ENCODE data around the gene WASHC2C. TPM values are rescaled to one million over a fixed set of nuclear protein-coding genes. Genes with fewer than 3 reads are reported as not detected.
"Not testable (repeated sequence)": the region's sequence is repeated elsewhere in the genome, so short reads cannot be mapped to it uniquely, and the experiment has no call there.

The WASHC2C gene
- total RNA-seq, 6 donors from 2014 or later = 28.0 to 73.3 (median 44.2) TPM

DNA sequence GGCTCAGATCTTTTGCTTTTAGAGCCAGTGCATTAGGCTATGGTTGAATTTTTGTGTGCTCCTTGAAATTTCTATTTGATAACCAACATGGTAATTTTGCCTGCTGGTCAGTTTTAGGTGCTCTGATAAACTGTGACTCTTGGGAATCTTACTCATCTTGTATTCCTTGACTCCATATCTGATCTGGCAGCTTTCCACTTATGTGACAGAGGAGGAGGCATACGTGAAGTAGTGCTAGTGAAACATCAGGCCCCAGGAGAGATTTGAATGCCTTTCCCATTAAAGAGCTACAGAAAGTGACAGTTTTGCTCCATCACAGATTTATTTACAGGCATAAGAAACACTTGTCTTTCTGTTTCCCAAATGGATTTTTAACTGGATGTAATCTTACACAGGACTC lies 59.2 kb downstream of the WASHC2C start:
- not testable (repeated sequence) for ATAC-seq (ENCODE audit: low FRiP score in 2 of 2); H3K9me3 ChIP-seq; H3K4me3 ChIP-seq; H3K27ac ChIP-seq; H3K4me1 ChIP-seq; H3K27me3 ChIP-seq; DNase-seq
- H3K36me3 ChIP-seq = peaks cover 2 to 52% (median 21%) of the 10 kb centered on the region in 4 donors
- 54 to 75% methylated on average over 1 of the region's 1 CpG for WGBS, 2 donors

DNA sequence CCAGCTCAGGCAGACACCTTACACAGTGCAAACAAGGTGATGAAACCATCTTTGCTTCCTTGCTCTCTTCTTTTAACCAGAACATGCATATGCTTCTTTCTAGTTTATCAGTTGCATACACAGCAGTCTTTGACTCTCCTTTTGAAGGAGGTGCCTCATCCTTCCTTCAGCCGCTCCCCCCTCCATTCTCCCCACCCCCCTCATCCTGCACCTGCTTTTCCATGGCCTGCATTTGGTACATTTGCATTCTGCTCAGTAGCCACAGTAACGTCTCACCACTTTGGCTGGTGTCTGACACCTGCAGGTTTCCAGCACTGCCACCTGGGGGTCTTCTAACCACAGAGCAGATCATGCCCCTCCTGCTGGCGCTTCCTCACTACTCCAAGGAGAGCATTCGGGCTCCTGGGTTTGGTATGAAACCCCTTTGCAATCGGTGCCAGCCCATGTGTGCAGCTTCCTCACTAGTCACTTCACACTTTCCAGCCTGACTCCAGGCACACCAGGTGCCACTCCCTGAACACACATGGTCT lies 60.2 kb downstream of the WASHC2C start:
- H3K9me3 ChIP-seq; H3K4me3 ChIP-seq; H3K27ac ChIP-seq; ATAC-seq (ENCODE audit: low FRiP score in 2 of 2); DNase-seq; H3K27me3 ChIP-seq; H3K4me1 ChIP-seq: not testable (repeated sequence)
- WGBS, 2 donors = 67 to 75% methylated on average over 1 to 2 of the region's 5 CpGs
- peaks cover 3 to 60% (median 25%) of the 10 kb centered on the region in 4 donors for H3K36me3 ChIP-seq

DNA sequence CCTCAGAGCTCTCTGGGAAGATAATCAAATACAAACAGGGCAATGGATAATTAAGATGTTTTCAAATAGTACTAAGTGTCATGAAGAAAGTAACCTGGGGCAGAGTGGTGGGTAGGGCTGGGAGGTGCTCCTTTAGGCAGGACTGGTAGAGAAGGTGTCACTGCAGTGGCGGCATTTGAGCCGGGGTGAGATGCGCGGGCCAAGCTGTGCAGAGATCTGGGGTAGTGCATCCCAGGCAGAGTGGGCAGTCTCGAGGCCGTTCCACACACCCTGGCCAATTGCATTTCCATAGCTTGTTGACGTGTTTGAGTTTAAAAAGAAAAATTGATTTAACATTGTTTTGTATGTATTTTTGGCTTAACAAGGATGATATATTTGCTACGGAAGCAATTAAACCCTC lies 62.9 kb downstream of the WASHC2C start:
- H3K27ac ChIP-seq; H3K4me1 ChIP-seq; H3K4me3 ChIP-seq; ATAC-seq (ENCODE audit: low FRiP score in 2 of 2); H3K9me3 ChIP-seq; H3K27me3 ChIP-seq: not testable (repeated sequence)
- H3K36me3 ChIP-seq = peaks cover 3 to 59% (median 26%) of the 10 kb centered on the region in 4 donors
- peak in 1 of 2 donors; percentile 21 for DNase-seq
- 93 to 95% methylated on average over 8 of the region's 8 CpGs for WGBS, 2 donors

DNA sequence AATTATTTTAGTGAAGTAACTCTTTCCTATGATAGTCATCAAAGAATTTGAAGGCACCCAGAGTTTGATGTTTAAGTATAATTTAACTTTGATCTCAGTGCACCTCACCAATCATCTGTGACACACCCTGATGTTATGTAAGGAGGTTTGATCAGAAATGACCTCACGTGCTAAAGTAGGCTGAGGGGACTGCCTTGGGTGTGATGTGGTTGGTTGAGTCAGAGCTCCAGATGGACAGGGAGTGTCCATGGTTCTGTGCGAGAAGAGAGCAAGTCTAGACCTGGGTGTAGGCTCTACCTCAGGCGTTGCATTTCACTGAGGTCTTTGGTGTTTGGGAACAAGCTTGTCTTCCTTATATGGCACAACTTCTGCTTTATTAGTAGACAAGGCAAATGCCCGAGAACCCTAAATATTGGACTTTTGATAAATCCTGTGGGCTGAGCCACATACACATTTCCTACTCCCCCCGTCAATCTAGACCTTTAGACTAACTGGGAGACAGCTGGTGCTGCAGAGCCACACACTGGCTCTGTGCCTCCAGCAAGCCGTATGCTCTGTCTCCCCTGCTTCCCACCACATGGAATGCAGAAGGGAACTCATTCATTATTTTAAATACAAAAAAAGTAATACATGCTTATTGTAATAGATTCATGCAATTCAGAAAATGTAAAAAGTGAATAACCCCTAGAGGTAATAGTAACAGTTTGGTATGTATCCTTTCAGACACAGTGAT lies 63.8 kb downstream of the WASHC2C start:
- not testable (repeated sequence) for H3K27me3 ChIP-seq; H3K4me3 ChIP-seq; H3K9me3 ChIP-seq; DNase-seq; ATAC-seq (ENCODE audit: low FRiP score in 2 of 2); H3K4me1 ChIP-seq; H3K27ac ChIP-seq
- H3K36me3 ChIP-seq = peaks cover 3 to 56% (median 23%) of the 10 kb centered on the region in 4 donors
- WGBS, 2 donors = 86 to 92% methylated on average over 4 to 5 of the region's 6 CpGs

DNA sequence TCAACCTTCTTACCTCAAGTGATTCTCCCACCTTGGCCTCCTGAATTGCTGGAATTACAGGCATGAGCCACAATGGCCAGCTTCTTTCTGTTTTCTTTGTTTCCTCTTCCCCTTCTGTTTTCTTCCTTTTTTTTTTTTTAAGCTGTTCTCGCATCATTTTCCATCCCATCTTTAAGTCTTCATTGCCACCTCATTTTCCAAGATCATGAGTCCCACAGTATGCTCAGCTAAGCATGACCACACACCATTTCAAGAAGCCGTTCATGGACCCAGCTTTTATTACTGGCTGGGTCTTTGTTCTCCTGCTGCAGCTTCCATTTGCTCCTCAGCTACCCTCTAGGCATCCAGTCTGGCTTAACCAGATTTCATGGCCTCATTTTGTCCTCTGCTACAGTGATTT lies 67.7 kb downstream of the WASHC2C start:
- not testable (repeated sequence) for H3K27ac ChIP-seq; H3K9me3 ChIP-seq; H3K4me1 ChIP-seq; ATAC-seq (ENCODE audit: low FRiP score in 2 of 2); DNase-seq; H3K4me3 ChIP-seq; H3K27me3 ChIP-seq
- H3K36me3 ChIP-seq = peaks cover 0 to 32% (median 13%) of the 10 kb centered on the region in 4 donors
- WGBS, 2 donors = 82 to 83% methylated on average over 2 of the region's 2 CpGs

DNA sequence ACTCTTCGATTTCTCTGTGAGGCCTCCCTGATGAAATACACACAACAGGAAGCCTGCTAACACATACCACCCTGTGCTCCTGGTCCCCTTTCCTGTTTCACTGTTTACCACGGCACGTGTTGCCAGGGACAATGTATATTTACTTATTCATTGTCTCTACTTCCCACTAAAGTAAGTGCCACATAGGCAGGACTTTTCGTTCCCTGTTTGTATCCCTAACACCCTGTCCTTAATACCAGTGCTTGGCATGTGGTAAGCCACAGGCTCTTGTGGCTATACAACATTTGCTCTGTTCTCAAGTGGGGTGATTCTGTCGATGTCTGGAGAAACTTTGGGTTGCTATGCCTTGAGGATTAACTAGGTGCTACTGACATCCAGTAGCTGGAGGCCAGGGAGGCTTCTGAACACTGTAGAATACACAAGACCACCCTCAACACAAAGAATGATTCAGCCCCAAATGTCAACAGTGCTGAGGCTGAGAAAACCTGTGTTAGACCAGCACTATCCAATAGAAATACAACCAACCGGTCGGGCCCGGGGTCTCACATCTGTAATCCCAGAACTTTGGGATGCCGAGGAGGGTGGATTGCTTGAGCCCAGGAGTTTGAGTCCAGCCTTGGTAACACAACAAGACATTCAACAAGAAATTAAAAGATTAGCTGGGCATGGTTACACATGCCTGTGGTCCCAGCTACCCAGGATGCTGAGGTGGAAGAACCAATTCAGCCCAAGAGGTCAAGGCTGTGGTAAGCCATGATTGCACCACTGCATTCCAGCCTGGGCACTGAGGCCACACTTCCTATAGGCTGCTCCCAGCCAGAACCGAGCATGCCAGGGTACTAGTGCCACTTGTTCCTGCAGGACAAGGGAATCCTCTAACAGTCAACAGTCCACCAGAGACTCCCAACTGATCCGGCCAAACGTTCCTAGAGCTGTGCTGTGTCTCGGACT lies 76.3 kb downstream of the WASHC2C start:
- DNase-seq, H3K27me3 ChIP-seq: not testable (repeated sequence)
- peak; percentile 61 to 62 for ATAC-seq (ENCODE audit: low FRiP score in 2 of 2)

DNA sequence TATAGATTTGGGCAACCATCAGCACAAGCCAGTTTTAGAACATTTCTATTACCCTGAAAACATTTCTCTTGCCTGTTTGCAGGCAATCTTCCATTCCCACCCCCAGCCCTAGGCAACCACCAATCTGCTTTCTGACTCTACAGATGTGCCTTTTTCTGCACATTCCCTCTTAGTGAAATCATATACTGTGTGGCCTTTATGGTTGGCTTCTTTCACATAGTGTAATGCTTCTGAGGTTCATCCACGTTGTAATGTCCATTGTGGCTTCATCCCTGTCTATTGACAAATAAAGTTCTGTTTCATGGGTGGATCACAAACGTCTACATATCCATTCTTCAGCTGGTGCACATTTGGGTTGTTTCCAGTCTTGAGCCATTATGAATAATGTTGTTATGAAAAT lies 77.9 kb downstream of the WASHC2C start:
- not testable (repeated sequence) for DNase-seq; H3K4me3 ChIP-seq; H3K27ac ChIP-seq; H3K36me3 ChIP-seq; H3K27me3 ChIP-seq; H3K9me3 ChIP-seq; ATAC-seq (ENCODE audit: low FRiP score in 2 of 2)
- peaks cover 0 to 13% (median 2%) of the 10 kb centered on the region in 4 donors for H3K4me1 ChIP-seq
- WGBS, 2 donors = 58 to 89% methylated on average over 2 of the region's 2 CpGs

More for the DNA sequence above, 76.3 kb downstream of the WASHC2C start:
- not testable (repeated sequence) for H3K36me3 ChIP-seq, H3K4me3 ChIP-seq, H3K27ac ChIP-seq, H3K9me3 ChIP-seq
- TF ChIP-seq EP300 (IDR thresholded peaks at IDR 0.05) = peak in 2 of 4 donors; percentile 2 to 42
- TF ChIP-seq POLR2AphosphoS5 (IDR thresholded peaks at IDR 0.05) = peak in 1 of 2 donors; percentile 7
- H3K4me1 ChIP-seq = peaks cover 0 to 13% (median 2%) of the 10 kb centered on the region in 4 donors
- 58 to 59% methylated on average over 12 to 13 of the region's 13 CpGs for WGBS, 2 donors

DNA sequence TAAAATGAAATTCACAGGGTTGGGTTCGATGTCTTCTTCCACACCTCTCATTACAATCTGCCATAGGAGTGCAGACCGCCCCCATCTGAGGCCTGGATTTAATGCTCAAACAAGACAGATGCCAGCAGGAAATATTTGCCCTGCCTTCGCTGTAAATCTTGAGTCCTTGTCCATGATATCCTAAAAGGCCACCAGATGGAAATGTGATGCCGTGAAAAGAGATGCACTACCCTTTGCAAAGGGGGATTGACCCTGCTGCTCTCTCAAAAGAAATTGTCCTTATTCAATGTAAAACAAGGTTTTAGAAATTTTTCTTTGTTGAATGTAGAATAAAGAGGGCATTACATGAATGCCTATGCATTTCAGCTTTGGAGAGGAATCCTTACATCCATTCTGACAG lies 82.8 kb downstream of the WASHC2C start:
- Histone ChIP-seq H3K4me1 (no peaks in the 10 kb centered on the region), H3K27me3 (no peaks in the 10 kb centered on the region), H3K36me3 (no peaks in the 10 kb centered on the region), H3K9me3 (no peaks in the 10 kb centered on the region), H3K27ac (no peak overlapping the region), H3K4me3 (no peak overlapping the region)
- TF ChIP-seq, protein P1, sequence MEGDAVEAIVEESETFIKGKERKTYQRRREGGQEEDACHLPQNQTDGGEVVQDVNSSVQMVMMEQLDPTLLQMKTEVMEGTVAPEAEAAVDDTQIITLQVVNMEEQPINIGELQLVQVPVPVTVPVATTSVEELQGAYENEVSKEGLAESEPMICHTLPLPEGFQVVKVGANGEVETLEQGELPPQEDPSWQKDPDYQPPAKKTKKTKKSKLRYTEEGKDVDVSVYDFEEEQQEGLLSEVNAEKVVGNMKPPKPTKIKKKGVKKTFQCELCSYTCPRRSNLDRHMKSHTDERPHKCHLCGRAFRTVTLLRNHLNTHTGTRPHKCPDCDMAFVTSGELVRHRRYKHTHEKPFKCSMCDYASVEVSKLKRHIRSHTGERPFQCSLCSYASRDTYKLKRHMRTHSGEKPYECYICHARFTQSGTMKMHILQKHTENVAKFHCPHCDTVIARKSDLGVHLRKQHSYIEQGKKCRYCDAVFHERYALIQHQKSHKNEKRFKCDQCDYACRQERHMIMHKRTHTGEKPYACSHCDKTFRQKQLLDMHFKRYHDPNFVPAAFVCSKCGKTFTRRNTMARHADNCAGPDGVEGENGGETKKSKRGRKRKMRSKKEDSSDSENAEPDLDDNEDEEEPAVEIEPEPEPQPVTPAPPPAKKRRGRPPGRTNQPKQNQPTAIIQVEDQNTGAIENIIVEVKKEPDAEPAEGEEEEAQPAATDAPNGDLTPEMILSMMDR (IDR thresholded peaks at IDR 0.05) = no peak
- TF ChIP-seq EP300 (IDR thresholded peaks at IDR 0.05) (no peak), POLR2A (IDR thresholded peaks at IDR 0.05) (no peak), POLR2AphosphoS5 (IDR thresholded peaks at IDR 0.05) (no peak)
- ATAC-seq (ENCODE audit: low FRiP score in 2 of 2) (no peak), DNase-seq (no peak)
- 83 to 85% methylated on average over 4 of the region's 4 CpGs for WGBS, 2 donors
